ENCODE results near the gene SLC12A9.

GRCh38 chr7:100878685-100879084 is 26.2 kb downstream of the SLC12A9 start:
- TF ChIP-seq CTCF (IDR thresholded peaks at IDR 0.05) = no peak
- TF ChIP-seq POLR2A (IDR thresholded peaks at IDR 0.05) = no peak
